HFF-Myc (cell line): ENCODE measurements around the gene ZNF816.
"Not testable (repeated sequence)": the region's sequence is repeated elsewhere in the genome, so short reads cannot be mapped to it uniquely, and the experiment has no call there.

ENCODE experiments used
- DNase-seq: peaks from one replicate; pipeline ENCODE4 v3.0.0-alpha.2; 2011; ENCODE audit warnings: low read depth; ENCODE audit errors: extremely low read depth
- H3K4me3 ChIP-seq: replicated peaks from 2 replicates; pipeline ENCODE4 v1.5.1; 2011; ENCODE audit warnings: low read depth, mild to moderate bottlenecking, control low read depth, low read length
- TF ChIP-seq, protein P1 (sequence below): IDR thresholded peaks from 2 replicates; pipeline ENCODE4 v1.5.1; 2012; ENCODE audit warnings: mild to moderate bottlenecking, low read depth, low read length, control low read depth; ENCODE audit errors: missing control alignments

Gene ZNF816

DNA sequence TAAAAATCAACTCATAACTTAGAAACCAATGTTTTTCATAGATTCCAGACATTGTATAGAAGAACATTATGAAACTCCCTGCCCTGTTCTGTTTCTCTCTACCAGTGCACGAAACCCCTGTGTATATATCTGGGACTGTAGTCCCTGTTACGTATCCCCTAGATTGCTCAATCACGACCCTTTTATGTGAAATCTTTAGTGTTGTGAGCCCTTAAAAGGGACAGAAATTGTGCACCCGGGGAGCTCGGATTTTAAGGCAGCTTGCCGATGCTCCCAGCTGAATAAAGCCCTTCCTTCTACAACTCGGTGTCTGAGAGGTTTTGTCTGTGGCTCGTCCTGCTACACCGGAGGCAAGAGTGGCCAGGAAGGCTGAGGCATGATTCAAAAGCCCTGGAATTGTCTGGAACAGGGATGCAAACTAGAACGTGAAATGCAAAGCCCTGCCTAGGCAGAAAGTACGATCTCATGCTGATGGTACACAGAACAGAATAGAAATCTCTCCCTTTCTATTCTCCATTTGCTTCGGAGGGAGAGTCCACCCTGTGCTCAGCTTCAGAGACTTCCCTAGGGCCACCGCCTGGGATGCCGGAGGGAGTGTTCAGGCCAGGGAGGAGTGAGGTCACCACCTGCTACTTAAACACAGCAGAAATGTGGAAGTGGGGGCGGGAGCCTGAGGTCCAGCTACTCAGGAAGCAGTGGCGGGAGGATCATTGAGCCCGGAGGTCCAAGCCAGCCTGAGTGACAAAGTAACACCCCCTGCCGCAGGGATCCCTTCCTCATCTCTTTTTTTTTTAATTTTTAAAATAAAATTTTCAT lies 38.7 kb downstream of the ZNF816 start:
- peak overlapping the region; percentile 45; the same call in 1 of the 2 replicates for H3K4me3 ChIP-seq
- DNase-seq: no peak
- TF ChIP-seq, protein P1, sequence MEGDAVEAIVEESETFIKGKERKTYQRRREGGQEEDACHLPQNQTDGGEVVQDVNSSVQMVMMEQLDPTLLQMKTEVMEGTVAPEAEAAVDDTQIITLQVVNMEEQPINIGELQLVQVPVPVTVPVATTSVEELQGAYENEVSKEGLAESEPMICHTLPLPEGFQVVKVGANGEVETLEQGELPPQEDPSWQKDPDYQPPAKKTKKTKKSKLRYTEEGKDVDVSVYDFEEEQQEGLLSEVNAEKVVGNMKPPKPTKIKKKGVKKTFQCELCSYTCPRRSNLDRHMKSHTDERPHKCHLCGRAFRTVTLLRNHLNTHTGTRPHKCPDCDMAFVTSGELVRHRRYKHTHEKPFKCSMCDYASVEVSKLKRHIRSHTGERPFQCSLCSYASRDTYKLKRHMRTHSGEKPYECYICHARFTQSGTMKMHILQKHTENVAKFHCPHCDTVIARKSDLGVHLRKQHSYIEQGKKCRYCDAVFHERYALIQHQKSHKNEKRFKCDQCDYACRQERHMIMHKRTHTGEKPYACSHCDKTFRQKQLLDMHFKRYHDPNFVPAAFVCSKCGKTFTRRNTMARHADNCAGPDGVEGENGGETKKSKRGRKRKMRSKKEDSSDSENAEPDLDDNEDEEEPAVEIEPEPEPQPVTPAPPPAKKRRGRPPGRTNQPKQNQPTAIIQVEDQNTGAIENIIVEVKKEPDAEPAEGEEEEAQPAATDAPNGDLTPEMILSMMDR: no peak

DNA sequence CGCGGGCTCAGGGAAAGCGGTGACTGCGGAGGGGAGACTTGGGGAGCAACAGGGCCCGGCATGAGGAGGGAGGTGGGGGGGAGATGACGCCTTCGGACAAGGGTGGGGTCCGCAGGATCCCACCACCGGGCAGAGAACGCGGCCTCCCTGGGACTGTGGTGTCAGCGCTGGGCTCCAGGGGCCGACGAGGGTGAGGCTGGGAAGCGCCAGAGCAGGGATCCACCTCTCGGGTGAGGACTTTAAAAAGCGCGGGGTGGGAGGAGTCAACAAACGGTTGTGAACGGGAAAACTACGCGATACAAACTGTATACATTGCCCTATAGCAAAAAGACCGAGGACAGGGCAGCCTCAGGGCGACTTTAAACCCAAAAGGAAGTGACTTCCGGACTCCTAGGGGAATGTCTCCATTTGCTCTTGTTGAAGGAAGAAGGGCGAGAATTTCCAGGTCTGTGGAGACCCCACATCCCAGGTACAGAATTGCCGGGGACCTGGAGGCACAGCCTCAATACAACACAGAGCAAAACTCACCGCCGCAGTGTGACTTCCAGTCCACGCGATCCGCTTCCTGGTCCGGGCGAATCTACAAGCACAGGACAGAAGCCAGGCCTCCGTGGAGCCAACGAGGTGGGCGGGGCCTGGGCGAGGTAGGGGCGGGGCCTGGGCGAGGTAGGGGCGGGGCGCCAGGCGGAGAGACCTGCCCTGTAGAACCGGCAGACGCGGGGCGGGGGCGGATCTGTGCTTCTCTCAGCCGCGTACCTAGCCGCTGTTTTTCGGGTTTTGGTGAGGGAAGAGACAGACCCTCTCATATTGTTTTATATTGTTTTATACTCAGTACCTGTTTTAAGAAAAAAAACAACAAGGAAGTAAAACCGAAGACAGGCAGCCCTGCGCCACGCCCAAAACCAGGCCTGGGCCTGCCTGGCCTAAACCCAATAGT lies 39.6 kb downstream of the ZNF816 start, which contains the start of gene ZNF888:
Gene ZNF888 (minus strand): TSS at position 588 of the 937 bp plus-strand sequence. CDS start 5,555 bp downstream, outside the sequence.
- no peak for DNase-seq
- peak within 1 kb of the TSS; percentile 45 for H3K4me3 ChIP-seq
- TF ChIP-seq, protein P1: no peak

DNA sequence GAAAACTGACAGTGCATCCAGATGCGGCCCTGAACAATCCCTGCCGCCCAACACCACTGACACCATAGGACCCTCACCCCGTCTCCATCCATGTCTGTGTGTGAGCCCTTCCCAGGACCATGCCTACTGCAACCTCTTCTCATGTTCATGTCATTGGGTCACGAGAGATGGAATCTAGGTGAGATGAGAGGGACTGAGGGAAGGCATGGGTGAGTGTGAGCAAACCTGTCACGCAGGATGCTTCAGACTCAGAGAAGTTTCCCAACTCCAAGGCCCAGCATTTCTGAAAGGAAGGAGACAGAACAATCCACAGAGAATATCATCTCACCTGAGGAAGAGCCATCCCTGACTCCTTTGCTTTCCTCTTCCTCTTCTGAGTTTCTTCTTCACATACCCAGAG lies 45.1 kb downstream of the ZNF816 start:
- no peak for DNase-seq
- no peak overlapping the region for H3K4me3 ChIP-seq
- TF ChIP-seq, protein P1: no peak

DNA sequence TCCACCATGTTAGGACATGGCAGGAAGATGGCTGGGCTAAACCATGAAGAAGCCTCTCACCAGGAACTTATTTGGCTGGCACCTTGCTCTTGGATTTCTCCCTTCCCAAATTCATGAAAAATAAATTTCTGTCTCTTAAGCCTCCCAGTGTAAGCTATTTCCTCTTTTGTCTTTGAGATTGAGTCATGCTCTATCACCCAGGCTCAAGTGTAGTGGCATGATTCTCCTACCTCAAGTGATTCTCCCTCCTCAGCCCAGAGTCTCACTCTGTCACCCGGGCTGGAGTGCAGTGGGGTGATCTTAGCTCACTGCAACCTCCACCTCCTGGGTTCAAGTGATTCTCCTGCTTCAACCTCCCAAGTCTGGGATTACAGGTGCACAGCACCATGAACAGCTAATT lies 52.0 kb downstream of the ZNF816 start:
- DNase-seq: no peak
- TF ChIP-seq, protein P1: no peak

GRCh38 chr19:52904052-52904780 lies 58.5 kb downstream of the ZNF816 start:
- not testable (repeated sequence) for DNase-seq, H3K4me3 ChIP-seq

More for the DNA sequence above, 52.0 kb downstream of the ZNF816 start:
- no peak overlapping the region for H3K4me3 ChIP-seq

DNA sequence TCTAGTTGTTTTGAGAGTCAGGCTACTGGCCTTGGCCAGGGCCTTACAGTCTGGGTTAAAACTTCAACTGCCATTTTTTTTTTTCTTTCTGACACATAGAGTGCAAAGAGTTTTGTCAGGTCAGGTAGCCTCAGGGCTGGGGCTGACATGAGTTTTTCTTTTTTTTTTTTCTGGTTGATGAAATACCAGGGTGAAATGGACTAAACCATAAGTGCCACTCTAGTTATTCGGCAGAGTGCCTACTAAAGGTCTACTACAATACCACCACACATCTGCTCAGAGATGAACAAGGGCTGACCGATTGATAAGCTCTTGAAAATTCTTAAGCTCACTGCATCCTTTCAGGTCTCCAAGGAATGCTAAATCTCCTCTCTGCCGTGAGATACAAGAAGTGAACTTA lies 60.8 kb downstream of the ZNF816 start:
- no peak overlapping the region for H3K4me3 ChIP-seq
- no peak for DNase-seq
- TF ChIP-seq, protein P1: no peak
